Nephron progenitor cell (in vitro differentiated cells): ENCODE data around the gene THAP8.

Experiments
- DNase-seq: peaks from one replicate; pipeline ENCODE4 v3.0.0; 2021
- H3K27ac Mint-ChIP-seq: 2 replicates; pipeline ENCODE4 v1.8.0; 2021; ENCODE audit warnings: mild to moderate bottlenecking, moderate library complexity, mixed read lengths
- H3K27me3 Mint-ChIP-seq: 2 replicates; pipeline ENCODE4 v1.8.0; 2021; ENCODE audit warnings: mild to moderate bottlenecking, low read depth, mixed read lengths; ENCODE audit not compliant: poor library complexity
- H3K36me3 Mint-ChIP-seq: 2 replicates; pipeline ENCODE4 v1.8.0; 2021; ENCODE audit warnings: low read depth, mixed read lengths
- H3K4me1 Mint-ChIP-seq: 2 replicates; pipeline ENCODE4 v1.8.0; 2021; ENCODE audit warnings: mixed read lengths
- H3K4me3 Mint-ChIP-seq: 2 replicates; pipeline ENCODE4 v1.8.0; 2021; ENCODE audit warnings: mild to moderate bottlenecking, moderate library complexity, mixed read lengths
- H3K9me3 Mint-ChIP-seq: 2 replicates; pipeline ENCODE4 v1.8.0; 2021; ENCODE audit warnings: mild to moderate bottlenecking, moderate library complexity, mixed read lengths
- TF ChIP-seq, protein P1 (sequence below): fragments of 200-600 bp; sonication (generic); IDR thresholded peaks from 2 replicates; pipeline ENCODE4 v1.5.0; 2021; ENCODE audit warnings: antibody characterized with exemption

The THAP8 gene

GRCh38 chr19:36010402-36010801 is 43.7 kb downstream of the THAP8 start:
- H3K27ac Mint-ChIP-seq: no peak overlapping the region
- TF ChIP-seq, protein P1, sequence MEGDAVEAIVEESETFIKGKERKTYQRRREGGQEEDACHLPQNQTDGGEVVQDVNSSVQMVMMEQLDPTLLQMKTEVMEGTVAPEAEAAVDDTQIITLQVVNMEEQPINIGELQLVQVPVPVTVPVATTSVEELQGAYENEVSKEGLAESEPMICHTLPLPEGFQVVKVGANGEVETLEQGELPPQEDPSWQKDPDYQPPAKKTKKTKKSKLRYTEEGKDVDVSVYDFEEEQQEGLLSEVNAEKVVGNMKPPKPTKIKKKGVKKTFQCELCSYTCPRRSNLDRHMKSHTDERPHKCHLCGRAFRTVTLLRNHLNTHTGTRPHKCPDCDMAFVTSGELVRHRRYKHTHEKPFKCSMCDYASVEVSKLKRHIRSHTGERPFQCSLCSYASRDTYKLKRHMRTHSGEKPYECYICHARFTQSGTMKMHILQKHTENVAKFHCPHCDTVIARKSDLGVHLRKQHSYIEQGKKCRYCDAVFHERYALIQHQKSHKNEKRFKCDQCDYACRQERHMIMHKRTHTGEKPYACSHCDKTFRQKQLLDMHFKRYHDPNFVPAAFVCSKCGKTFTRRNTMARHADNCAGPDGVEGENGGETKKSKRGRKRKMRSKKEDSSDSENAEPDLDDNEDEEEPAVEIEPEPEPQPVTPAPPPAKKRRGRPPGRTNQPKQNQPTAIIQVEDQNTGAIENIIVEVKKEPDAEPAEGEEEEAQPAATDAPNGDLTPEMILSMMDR: no peak
- peaks cover 7% of the 10 kb centered on the region for H3K27me3 Mint-ChIP-seq
- DNase-seq: no peak
- no peaks in the 10 kb centered on the region for H3K9me3 Mint-ChIP-seq
- peak overlapping the region; percentile 45 for H3K4me3 Mint-ChIP-seq
- peaks cover 7% of the 10 kb centered on the region for H3K36me3 Mint-ChIP-seq
- peaks cover 51% of the 10 kb centered on the region for H3K4me1 Mint-ChIP-seq

- Mint-ChIP-seq H3K27me3 (peaks cover 7% of the 10 kb centered on the region), H3K9me3 (no peaks in the 10 kb centered on the region), H3K4me3 (peak overlapping the region; percentile 77), H3K4me1 (peaks cover 45% of the 10 kb centered on the region), H3K36me3 (peaks cover 10% of the 10 kb centered on the region), H3K27ac (no peak overlapping the region)
- TF ChIP-seq, protein P1: no peak
- DNase-seq: no peak
Measured at GRCh38 chr19:36009633-36010379, 44.3 kb downstream of the THAP8 start.

GRCh38 chr19:36009220-36009619 is 44.9 kb downstream of the THAP8 start:
- peaks cover 39% of the 10 kb centered on the region for H3K4me1 Mint-ChIP-seq
- DNase-seq: peak; percentile 79

GRCh38 chr19:36008336-36008978 is 45.6 kb downstream of the THAP8 start, which contains the start of gene SYNE4:
SYNE4 (minus strand) TSS chr19:36008813; CDS start chr19:36008681, 132 bp downstream.
- DNase-seq: peak; percentile 57
- Mint-ChIP-seq H3K9me3 (no peaks in the 10 kb centered on the region), H3K36me3 (peaks cover 15% of the 10 kb centered on the region), H3K27ac (peak within 1 kb of the TSS; percentile 88), H3K4me1 (peaks cover 31% of the 10 kb centered on the region), H3K27me3 (peaks cover 7% of the 10 kb centered on the region), H3K4me3 (peak within 1 kb of the TSS; percentile 85)
- TF ChIP-seq, protein P1: no peak

More at GRCh38 chr19:36009220-36009619, 44.9 kb downstream of the THAP8 start:
- TF ChIP-seq, protein P1: no peak
- no peaks in the 10 kb centered on the region for H3K9me3 Mint-ChIP-seq
- H3K27ac Mint-ChIP-seq: no peak overlapping the region
- H3K36me3 Mint-ChIP-seq: peaks cover 14% of the 10 kb centered on the region
- H3K27me3 Mint-ChIP-seq: peaks cover 7% of the 10 kb centered on the region
- H3K4me3 Mint-ChIP-seq: peak overlapping the region; percentile 85

- Mint-ChIP-seq H3K4me1 (peaks cover 26% of the 10 kb centered on the region), H3K9me3 (no peaks in the 10 kb centered on the region), H3K27ac (peak overlapping the region; percentile 19), H3K4me3 (no peak overlapping the region), H3K27me3 (peaks cover 7% of the 10 kb centered on the region), H3K36me3 (peaks cover 25% of the 10 kb centered on the region)
- DNase-seq: no peak
- TF ChIP-seq, protein P1: no peak
Measured at GRCh38 chr19:36006955-36007354, 47.1 kb downstream of the THAP8 start.
